SK-N-SH (cell line): ENCODE results near the gene SEH1L. TPM values are rescaled to one million over a fixed set of nuclear protein-coding genes. Genes with fewer than 3 reads are reported as not detected.

Experiments used
- CTCF ChIA-PET: fragments of 300-600, 350-600 bp; formaldehyde crosslinking; extraction: SDS; loops from one replicate; lab custom pipeline; 2021; lab: Yijun Ruan, JAX
- POLR2A ChIA-PET: fragments of 350-600 bp; sonication (Branson Sonifier 250); formaldehyde crosslinking; extraction: SDS; loops from one replicate; lab custom pipeline; 2020; ENCODE audit warnings: antibody characterized with exemption, inconsistent platforms; lab: Yijun Ruan, JAX
- DNase-seq: peaks from one replicate; pipeline ENCODE4 v3.0.0; 2012
- H2AFZ ChIP-seq: fragments of 200-600 bp; sonication (generic); 2 replicates; pipeline ENCODE4 v1.8.1; 2016; ENCODE audit warnings: antibody characterized with exemption, mild to moderate bottlenecking, low read depth
- H3F3A ChIP-seq: fragments of 200-600 bp; sonication (generic); replicated peaks from 2 replicates; pipeline ENCODE3; 2016; ENCODE audit warnings: antibody characterized with exemption, mild to moderate bottlenecking; ENCODE audit not compliant: insufficient read depth
- H3K27ac ChIP-seq, 2 experiments: fragments of 200-500 bp in 1 of 2; fragments of 200-600 bp in 1 of 2; sonication (Bioruptor generic) in 1 of 2; sonication (generic), shearing (Covaris generic) in 1 of 2; 2 replicates each; pipeline versions ENCODE4 v1.5.1 to v1.6.1; 2014 to 2016; ENCODE audit warnings: low read depth in 2 of 2, inconsistent platforms in 1 of 2, low read length in 1 of 2, mild to moderate bottlenecking in 1 of 2, mixed read lengths in 1 of 2
- H3K27me3 ChIP-seq: fragments of 200-600 bp; sonication (generic), shearing (Covaris generic); 2 replicates; pipeline ENCODE4 v1.6.1; 2016; ENCODE audit warnings: mixed run types; ENCODE audit not compliant: insufficient read depth
- H3K36me3 ChIP-seq, 2 experiments: fragments of 200-500 bp in 1 of 2; fragments of 200-600 bp in 1 of 2; sonication (Bioruptor generic) in 1 of 2; sonication (generic) in 1 of 2; replicated peaks in 1 of 2; 2 replicates each; pipeline versions ENCODE3 to v1.5.1; 2014 to 2016; ENCODE audit warnings: low read length in 1 of 2, mild to moderate bottlenecking in 1 of 2; ENCODE audit not compliant: insufficient read depth in 2 of 2, control insufficient read depth in 1 of 2
- H3K4me1 ChIP-seq, 2 experiments: fragments of 200-500 bp in 1 of 2; fragments of 200-600 bp in 1 of 2; sonication (Bioruptor generic) in 1 of 2; sonication (generic), shearing (Covaris generic) in 1 of 2; 2 replicates each; pipeline versions ENCODE4 v1.5.1 to v1.6.1; 2014 to 2016; ENCODE audit warnings: low read depth in 1 of 2, low read length in 1 of 2, mixed run types in 1 of 2; ENCODE audit not compliant: insufficient read depth in 2 of 2, control insufficient read depth in 1 of 2
- H3K4me2 ChIP-seq: fragments of 200-600 bp; sonication (generic), shearing (Covaris generic); 2 replicates; pipeline ENCODE4 v1.6.1; 2017; ENCODE audit warnings: mixed run types
- H3K4me3 ChIP-seq, 2 experiments: fragments of 200-500 bp in 1 of 2; fragments of 200-600 bp in 1 of 2; sonication (Bioruptor generic) in 1 of 2; sonication (generic), shearing (Covaris generic) in 1 of 2; 2 replicates each; pipeline versions ENCODE4 v1.5.1 to v1.8.1; 2014 to 2016; ENCODE audit warnings: low read depth in 2 of 2, inconsistent platforms in 1 of 2, low read length in 1 of 2, mild to moderate bottlenecking in 1 of 2, mixed read lengths in 1 of 2, moderate library complexity in 1 of 2
- H3K79me2 ChIP-seq: fragments of 200-600 bp; sonication (generic); 2 replicates; pipeline ENCODE4 v1.8.1; 2017; ENCODE audit warnings: mild to moderate bottlenecking; ENCODE audit not compliant: insufficient read depth
- H3K9ac ChIP-seq: fragments of 200-600 bp; sonication (generic); 2 replicates; pipeline ENCODE4 v1.6.1; 2017; ENCODE audit warnings: mixed run types
- H3K9me2 ChIP-seq: fragments of 200-600 bp; sonication (generic); 2 replicates; pipeline ENCODE4 v1.6.1; 2017; ENCODE audit warnings: mixed run types
- H3K9me3 ChIP-seq: fragments of 200-600 bp; sonication (generic); 2 replicates; pipeline ENCODE4 v1.6.1; 2017; ENCODE audit warnings: mixed run types, mild to moderate bottlenecking, moderate library complexity
- H4K20me1 ChIP-seq: fragments of 200-600 bp; sonication (generic); 2 replicates; pipeline ENCODE4 v1.6.1; 2017; ENCODE audit warnings: mild to moderate bottlenecking, mixed run types; ENCODE audit not compliant: insufficient read depth
- ELF1 ChIP-seq: IDR thresholded peaks from 2 replicates; pipeline ENCODE4 v1.4.0; 2012
- EP300 ChIP-seq, 2 experiments: IDR thresholded peaks; 2 replicates each; pipeline versions ENCODE4 v1.4.0 to v1.6.1; 2012; ENCODE audit warnings: borderline replicate concordance in 1 of 2, low read depth in 1 of 2, low read length in 1 of 2
- EZH2phosphoT487 ChIP-seq: fragments of 200-600 bp; sonication (generic); IDR thresholded peaks from 2 replicates; pipeline ENCODE4 v1.6.1; 2017; ENCODE audit warnings: low read depth, mixed run types, mild to moderate bottlenecking, antibody characterized with exemption, moderate library complexity, borderline replicate concordance
- GATA2 ChIP-seq: sonication (generic); formaldehyde crosslinking; IDR thresholded peaks from 2 replicates; pipeline ENCODE4 v1.5.0; 2020; ENCODE audit warnings: mild to moderate bottlenecking, missing genetic modification reagents
- MEF2A ChIP-seq: IDR thresholded peaks from 2 replicates; pipeline ENCODE4 v1.4.0; 2012; ENCODE audit warnings: low read depth, borderline replicate concordance
- MXI1 ChIP-seq: IDR thresholded peaks from 2 replicates; pipeline ENCODE4 v1.6.1; 2012; ENCODE audit warnings: mild to moderate bottlenecking, low read depth, low read length, improper control_type of control experiment
- NFIC ChIP-seq: IDR thresholded peaks from 2 replicates; pipeline ENCODE4 v1.4.0; 2012; ENCODE audit warnings: borderline replicate concordance
- RFX5 ChIP-seq: IDR thresholded peaks from 2 replicates; pipeline ENCODE4 v1.6.1; 2012; ENCODE audit warnings: mild to moderate bottlenecking, improper control_type of control experiment, low read length
- RXRA ChIP-seq: IDR thresholded peaks from 2 replicates; pipeline ENCODE4 v1.4.0; 2012; ENCODE audit warnings: low read depth, mild to moderate bottlenecking, borderline replicate concordance
- SIN3A ChIP-seq: IDR thresholded peaks from 2 replicates; pipeline ENCODE4 v1.6.1; 2012; ENCODE audit warnings: low read depth, mild to moderate bottlenecking, low read length, moderate library complexity, borderline replicate concordance
- SMC3 ChIP-seq: IDR thresholded peaks from 2 replicates; pipeline ENCODE4 v1.6.1; 2012; ENCODE audit warnings: low read depth, low read length, improper control_type of control experiment
- TAF1 ChIP-seq: IDR thresholded peaks from 2 replicates; pipeline ENCODE4 v1.6.1; 2012; ENCODE audit warnings: low read depth, mild to moderate bottlenecking, low read length, moderate library complexity, borderline replicate concordance
- TCF12 ChIP-seq: IDR thresholded peaks from 2 replicates; pipeline ENCODE4 v1.4.0; 2012
- TEAD4 ChIP-seq: IDR thresholded peaks from 2 replicates; pipeline ENCODE4 v1.4.0; 2012; ENCODE audit warnings: mild to moderate bottlenecking, borderline replicate concordance; ENCODE audit not compliant: insufficient read depth
- WGBS: methylation state at CpG from one replicate; pipeline ENCODE4 v1.1.6; 2017; ENCODE audit warnings: low lambda C conversion rate; 5-methylcytosine and 5-hydroxymethylcytosine counted together
- polyA plus RNA-seq, 3 experiments: library from polyadenylated mRNA; depleted of rRNA; stranded (reverse); fragments of >200 nt; gene quantifications; 2 replicates each; pipeline ENCODE4 v1.2.3, GENCODE V29; 2012
- TF ChIP-seq, protein P1 (sequence below): IDR thresholded peaks from 2 replicates; pipeline ENCODE4 v1.6.1; 2012; ENCODE audit warnings: mild to moderate bottlenecking, low read depth, low read length, moderate library complexity
- TF ChIP-seq, protein P2 (sequence below): IDR thresholded peaks from 2 replicates; pipeline ENCODE4 v1.4.0; 2012; ENCODE audit warnings: low read depth, borderline replicate concordance

Gene SEH1L
- polyA plus RNA-seq, 1 of the 3 experiments (the other 2 are of a cell fraction), result 29.8 TPM

DNA sequence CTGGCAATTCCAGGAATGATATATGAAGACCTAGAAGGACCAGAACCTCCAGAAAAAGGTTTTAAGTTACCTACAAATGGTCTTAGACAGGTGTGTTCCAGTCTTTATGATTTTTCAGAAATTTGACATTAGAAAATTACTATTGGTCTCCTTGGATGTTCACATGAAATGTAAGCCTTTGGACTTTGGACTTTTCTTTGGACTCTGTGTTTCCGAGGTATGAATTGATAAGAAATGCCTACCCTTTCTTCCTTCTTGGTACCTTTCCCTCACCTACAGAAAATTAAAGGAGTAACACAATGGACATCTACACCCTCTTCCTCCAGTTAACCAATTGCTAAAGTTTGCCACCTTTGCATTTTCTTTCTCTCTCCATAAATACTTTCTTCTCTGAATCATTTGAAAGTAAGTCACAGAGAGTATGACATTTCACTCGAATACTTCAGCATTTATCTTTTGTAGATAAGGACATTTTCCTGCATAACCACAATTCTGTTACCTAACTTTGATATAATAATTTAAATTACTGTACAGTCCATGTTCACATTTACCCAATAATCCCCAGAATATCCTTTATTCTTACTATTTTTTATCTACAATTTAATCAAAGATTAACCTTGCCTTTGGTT is 69.5 kb downstream of the SEH1L start:
- TF ChIP-seq GATA2 (no peak), TAF1 (no peak), TCF12 (no peak), NFIC (no peak), SMC3 (no peak), EZH2phosphoT487 (no peak), RXRA (no peak), SIN3A (no peak), ELF1 (no peak), MXI1 (no peak), RFX5 (no peak), TEAD4 (no peak)
- TF ChIP-seq, protein P1, sequence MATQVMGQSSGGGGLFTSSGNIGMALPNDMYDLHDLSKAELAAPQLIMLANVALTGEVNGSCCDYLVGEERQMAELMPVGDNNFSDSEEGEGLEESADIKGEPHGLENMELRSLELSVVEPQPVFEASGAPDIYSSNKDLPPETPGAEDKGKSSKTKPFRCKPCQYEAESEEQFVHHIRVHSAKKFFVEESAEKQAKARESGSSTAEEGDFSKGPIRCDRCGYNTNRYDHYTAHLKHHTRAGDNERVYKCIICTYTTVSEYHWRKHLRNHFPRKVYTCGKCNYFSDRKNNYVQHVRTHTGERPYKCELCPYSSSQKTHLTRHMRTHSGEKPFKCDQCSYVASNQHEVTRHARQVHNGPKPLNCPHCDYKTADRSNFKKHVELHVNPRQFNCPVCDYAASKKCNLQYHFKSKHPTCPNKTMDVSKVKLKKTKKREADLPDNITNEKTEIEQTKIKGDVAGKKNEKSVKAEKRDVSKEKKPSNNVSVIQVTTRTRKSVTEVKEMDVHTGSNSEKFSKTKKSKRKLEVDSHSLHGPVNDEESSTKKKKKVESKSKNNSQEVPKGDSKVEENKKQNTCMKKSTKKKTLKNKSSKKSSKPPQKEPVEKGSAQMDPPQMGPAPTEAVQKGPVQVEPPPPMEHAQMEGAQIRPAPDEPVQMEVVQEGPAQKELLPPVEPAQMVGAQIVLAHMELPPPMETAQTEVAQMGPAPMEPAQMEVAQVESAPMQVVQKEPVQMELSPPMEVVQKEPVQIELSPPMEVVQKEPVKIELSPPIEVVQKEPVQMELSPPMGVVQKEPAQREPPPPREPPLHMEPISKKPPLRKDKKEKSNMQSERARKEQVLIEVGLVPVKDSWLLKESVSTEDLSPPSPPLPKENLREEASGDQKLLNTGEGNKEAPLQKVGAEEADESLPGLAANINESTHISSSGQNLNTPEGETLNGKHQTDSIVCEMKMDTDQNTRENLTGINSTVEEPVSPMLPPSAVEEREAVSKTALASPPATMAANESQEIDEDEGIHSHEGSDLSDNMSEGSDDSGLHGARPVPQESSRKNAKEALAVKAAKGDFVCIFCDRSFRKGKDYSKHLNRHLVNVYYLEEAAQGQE, result no peak
- TF ChIP-seq, protein P2, sequence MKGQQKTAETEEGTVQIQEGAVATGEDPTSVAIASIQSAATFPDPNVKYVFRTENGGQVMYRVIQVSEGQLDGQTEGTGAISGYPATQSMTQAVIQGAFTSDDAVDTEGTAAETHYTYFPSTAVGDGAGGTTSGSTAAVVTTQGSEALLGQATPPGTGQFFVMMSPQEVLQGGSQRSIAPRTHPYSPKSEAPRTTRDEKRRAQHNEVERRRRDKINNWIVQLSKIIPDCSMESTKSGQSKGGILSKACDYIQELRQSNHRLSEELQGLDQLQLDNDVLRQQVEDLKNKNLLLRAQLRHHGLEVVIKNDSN, result no peak
- ChIA-PET POLR2A (no interaction called here), CTCF (no interaction called here)
- Histone ChIP-seq H3K9me2 (no peaks in the 10 kb centered on the region), H4K20me1 (no peaks in the 10 kb centered on the region), H3K4me3 (no peak overlapping the region), H3K9me3 (no peaks in the 10 kb centered on the region), H3K9ac (no peak overlapping the region), H3K4me2 (no peak overlapping the region), H3K4me1 (no peaks in the 10 kb centered on the region), H2AFZ (no peak overlapping the region), H3K79me2 (peaks cover 4% of the 10 kb centered on the region; the same call in 1 of the 2 replicates), H3K27ac (no peak overlapping the region), H3K36me3 (peaks cover 73 to 76% of the 10 kb centered on the region in 2 experiments), H3F3A (no peaks in the 10 kb centered on the region), H3K27me3 (no peaks in the 10 kb centered on the region)
- no peak for DNase-seq
- 80% methylated on average over 2 of the region's 2 CpGs for WGBS

DNA sequence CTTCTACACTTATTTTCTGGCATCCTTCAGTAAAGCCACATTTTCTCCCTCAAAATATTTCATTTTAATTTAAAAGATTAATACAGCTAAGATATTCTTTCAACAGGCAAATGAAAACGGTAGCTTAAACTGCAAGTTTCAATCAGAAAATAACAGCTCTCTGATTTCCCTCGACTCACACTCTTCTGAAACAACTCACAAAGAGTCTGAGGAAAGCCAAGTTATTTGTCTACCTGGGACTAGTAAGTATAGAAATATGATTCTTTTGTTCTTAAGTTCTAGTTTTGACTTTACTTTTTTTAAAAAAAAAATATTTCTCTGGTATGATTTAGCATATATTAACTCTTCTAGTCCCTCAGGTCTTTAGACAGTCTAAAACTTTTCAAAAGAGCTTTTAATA is 70.6 kb downstream of the SEH1L start:
- Histone ChIP-seq H3K4me1 (no peaks in the 10 kb centered on the region), H3K9me2 (no peaks in the 10 kb centered on the region), H3K79me2 (peaks cover 7% of the 10 kb centered on the region), H3K9me3 (no peaks in the 10 kb centered on the region), H3K36me3 (peaks cover 69 to 76% of the 10 kb centered on the region in 2 experiments), H3K9ac (no peak overlapping the region), H4K20me1 (no peaks in the 10 kb centered on the region), H3F3A (no peaks in the 10 kb centered on the region), H3K27ac (no peak overlapping the region), H2AFZ (no peak overlapping the region), H3K27me3 (no peaks in the 10 kb centered on the region), H3K4me2 (no peak overlapping the region), H3K4me3 (no peak overlapping the region)
- ChIA-PET CTCF (no interaction called here), POLR2A (no interaction called here)
- no peak for DNase-seq
- 95% methylated on average over 2 of the region's 2 CpGs for WGBS
- TF ChIP-seq SMC3 (no peak), MEF2A (no peak), TAF1 (no peak), MXI1 (no peak), TCF12 (no peak), EP300 (IDR thresholded peaks at IDR 0.05; ENCODE audit: borderline replicate concordance in 1 of 2, low read depth in 1 of 2, low read length in 1 of 2) (no peak)
